OCI-LY3 (cell line): ENCODE results near the gene OPN3.

Experiments used
- H2AFZ ChIP-seq: fragments of 200-600, 300-600 bp; shearing (Covaris generic); 2 replicates; pipeline ENCODE4 v1.6.0; 2014; ENCODE audit warnings: antibody characterized with exemption, low read depth, low read length
- H3K27ac ChIP-seq: fragments of 200-600, 300-600 bp; sonication (generic); 2 replicates; pipeline ENCODE4 v1.5.1; 2014; ENCODE audit warnings: mild to moderate bottlenecking, low read length, moderate library complexity, mixed read lengths
- H3K27me3 ChIP-seq: fragments of 200-600, 300-600 bp; sonication (generic); 2 replicates; pipeline ENCODE4 v1.6.1; 2014; ENCODE audit warnings: low read depth, low read length, mixed read lengths
- H3K36me3 ChIP-seq: fragments of 200-600, 300-600 bp; sonication (generic); replicated peaks from 2 replicates; pipeline ENCODE3; 2014; ENCODE audit warnings: low read depth, low read length, mixed read lengths
- H3K4me1 ChIP-seq: fragments of 300-600, 200-600 bp; sonication (generic); 2 replicates; pipeline ENCODE4 v1.6.1; 2014; ENCODE audit warnings: low read length, mixed read lengths
- H3K4me2 ChIP-seq: fragments of 200-600, 300-600 bp; sonication (generic); 2 replicates; pipeline ENCODE4 v1.6.1; 2014; ENCODE audit warnings: low read length, mixed read lengths
- H3K4me3 ChIP-seq: fragments of 300-600, 200-600 bp; sonication (generic); 2 replicates; pipeline ENCODE4 v1.5.1; 2014; ENCODE audit warnings: antibody characterized with exemption, mild to moderate bottlenecking, low read length, moderate library complexity
- H3K79me2 ChIP-seq: fragments of 300-600, 200-600 bp; shearing (Covaris generic); 2 replicates; pipeline ENCODE4 v1.6.1; 2014; ENCODE audit warnings: mild to moderate bottlenecking, low read length, mixed read lengths
- H3K9ac ChIP-seq: fragments of 300-600, 200-600 bp; shearing (Covaris generic); 2 replicates; pipeline ENCODE4 v1.6.0; 2014; ENCODE audit warnings: mild to moderate bottlenecking, low read length, moderate library complexity
- H3K9me3 ChIP-seq: fragments of 200-600, 300-600 bp; shearing (Covaris generic); 2 replicates; pipeline ENCODE4 v1.6.1; 2014; ENCODE audit warnings: low read length, mixed read lengths; ENCODE audit not compliant: insufficient read depth
- H4K20me1 ChIP-seq: fragments of 200-600, 300-600 bp; sonication (generic); 2 replicates; pipeline ENCODE4 v1.6.1; 2016; ENCODE audit warnings: low read length, mixed read lengths; ENCODE audit not compliant: insufficient read depth
- EZH2phosphoT487 ChIP-seq: fragments of 200-600 bp; shearing (Covaris generic); IDR thresholded peaks from 2 replicates; pipeline ENCODE4 v1.6.1; 2018; ENCODE audit warnings: antibody characterized with exemption, mixed run types, low read depth
- TF ChIP-seq, protein P1 (sequence below): fragments of 200-600, 300-600 bp; sonication (generic); IDR thresholded peaks from 2 replicates; pipeline ENCODE4 v1.5.1; 2014; ENCODE audit warnings: antibody characterized with exemption, low read length, low read depth

The OPN3 gene

GRCh38 chr1:241589521-241589920 lies 50.6 kb downstream of the OPN3 start:
- Histone ChIP-seq H3K4me2 (no peak overlapping the region), H4K20me1 (no peaks in the 10 kb centered on the region), H2AFZ (no peak overlapping the region), H3K27ac (no peak overlapping the region), H3K4me3 (no peak overlapping the region), H3K79me2 (no peaks in the 10 kb centered on the region), H3K27me3 (no peaks in the 10 kb centered on the region), H3K9me3 (no peaks in the 10 kb centered on the region), H3K36me3 (peaks cover 25% of the 10 kb centered on the region), H3K9ac (no peak overlapping the region), H3K4me1 (peaks cover 8% of the 10 kb centered on the region)
- TF ChIP-seq, protein P1, sequence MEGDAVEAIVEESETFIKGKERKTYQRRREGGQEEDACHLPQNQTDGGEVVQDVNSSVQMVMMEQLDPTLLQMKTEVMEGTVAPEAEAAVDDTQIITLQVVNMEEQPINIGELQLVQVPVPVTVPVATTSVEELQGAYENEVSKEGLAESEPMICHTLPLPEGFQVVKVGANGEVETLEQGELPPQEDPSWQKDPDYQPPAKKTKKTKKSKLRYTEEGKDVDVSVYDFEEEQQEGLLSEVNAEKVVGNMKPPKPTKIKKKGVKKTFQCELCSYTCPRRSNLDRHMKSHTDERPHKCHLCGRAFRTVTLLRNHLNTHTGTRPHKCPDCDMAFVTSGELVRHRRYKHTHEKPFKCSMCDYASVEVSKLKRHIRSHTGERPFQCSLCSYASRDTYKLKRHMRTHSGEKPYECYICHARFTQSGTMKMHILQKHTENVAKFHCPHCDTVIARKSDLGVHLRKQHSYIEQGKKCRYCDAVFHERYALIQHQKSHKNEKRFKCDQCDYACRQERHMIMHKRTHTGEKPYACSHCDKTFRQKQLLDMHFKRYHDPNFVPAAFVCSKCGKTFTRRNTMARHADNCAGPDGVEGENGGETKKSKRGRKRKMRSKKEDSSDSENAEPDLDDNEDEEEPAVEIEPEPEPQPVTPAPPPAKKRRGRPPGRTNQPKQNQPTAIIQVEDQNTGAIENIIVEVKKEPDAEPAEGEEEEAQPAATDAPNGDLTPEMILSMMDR: no peak
- TF ChIP-seq EZH2phosphoT487: no peak

DNA sequence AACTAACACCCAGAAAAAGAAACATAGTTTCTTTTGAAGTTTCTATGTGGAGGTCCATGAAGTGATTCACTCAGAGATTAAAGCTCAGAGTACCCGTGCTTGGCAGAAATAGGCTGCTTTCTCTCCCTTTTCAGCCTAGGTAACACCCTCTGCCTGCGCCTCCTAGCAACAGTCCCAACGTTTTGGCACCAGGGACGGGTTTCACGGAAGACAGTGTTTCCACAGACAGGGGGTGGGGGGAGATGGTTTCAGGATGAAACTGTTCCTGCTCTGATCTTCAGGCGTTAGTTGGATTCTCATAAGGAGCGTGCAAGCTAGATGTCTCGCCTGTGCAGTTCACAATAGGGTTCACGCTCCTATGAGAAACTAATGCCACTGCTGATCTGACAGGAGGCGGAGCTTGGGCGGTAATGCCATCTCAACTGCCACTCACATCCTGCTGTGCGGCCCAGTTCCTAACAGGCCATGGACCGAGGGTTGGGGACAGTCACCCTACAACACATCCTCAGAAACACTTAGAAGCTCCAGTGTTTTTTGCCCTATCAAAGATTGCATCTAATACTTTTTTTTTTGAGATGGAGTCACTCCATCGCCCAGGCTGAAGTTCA lies 53.2 kb downstream of the OPN3 start:
- no peaks in the 10 kb centered on the region for H3K9me3 ChIP-seq
- no peaks in the 10 kb centered on the region for H3K27me3 ChIP-seq
- no peak overlapping the region for H3K9ac ChIP-seq
- peaks cover 20% of the 10 kb centered on the region for H3K36me3 ChIP-seq
- no peak for TF ChIP-seq EZH2phosphoT487
- TF ChIP-seq, protein P1: no peak
- no peak overlapping the region for H3K4me3 ChIP-seq
- no peaks in the 10 kb centered on the region for H4K20me1 ChIP-seq
- no peaks in the 10 kb centered on the region for H3K79me2 ChIP-seq
- H3K4me1 ChIP-seq: peaks cover 3% of the 10 kb centered on the region
- no peak overlapping the region for H3K27ac ChIP-seq
- H2AFZ ChIP-seq: no peak overlapping the region
- no peak overlapping the region for H3K4me2 ChIP-seq

DNA sequence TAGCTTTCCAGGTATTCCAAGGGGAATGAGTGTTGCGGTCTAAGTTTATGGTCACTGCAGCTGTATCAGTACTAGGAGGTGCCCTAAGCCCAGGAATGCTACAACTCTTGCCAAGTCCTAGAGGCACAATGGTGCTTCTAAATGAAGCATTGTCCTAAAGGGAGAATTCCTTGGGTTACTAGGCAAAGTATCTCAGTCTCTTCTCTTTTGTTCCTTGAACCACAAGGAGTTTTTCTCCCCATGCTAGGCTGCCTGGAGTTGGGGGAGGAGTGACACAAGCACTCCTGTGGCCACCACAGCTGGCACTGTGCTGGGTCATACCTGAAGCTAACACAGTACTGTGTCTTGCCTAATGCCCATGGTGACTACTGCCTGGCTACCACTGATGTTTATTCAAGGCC lies 57.2 kb downstream of the OPN3 start:
- no peak overlapping the region for H3K9ac ChIP-seq
- no peak overlapping the region for H3K4me2 ChIP-seq
- no peaks in the 10 kb centered on the region for H3K27me3 ChIP-seq
- H3K36me3 ChIP-seq: peaks cover 14% of the 10 kb centered on the region
- TF ChIP-seq, protein P1: no peak
- TF ChIP-seq EZH2phosphoT487: no peak
- no peak overlapping the region for H3K27ac ChIP-seq
- H2AFZ ChIP-seq: no peak overlapping the region
- H3K4me1 ChIP-seq: no peaks in the 10 kb centered on the region
- H3K4me3 ChIP-seq: no peak overlapping the region
- H3K9me3 ChIP-seq: no peaks in the 10 kb centered on the region
- no peaks in the 10 kb centered on the region for H4K20me1 ChIP-seq
- H3K79me2 ChIP-seq: no peaks in the 10 kb centered on the region

GRCh38 chr1:241579434-241579833 lies 60.7 kb downstream of the OPN3 start:
- H3K9me3 ChIP-seq: no peaks in the 10 kb centered on the region
- H3K4me2 ChIP-seq: no peak overlapping the region
- no peaks in the 10 kb centered on the region for H3K27me3 ChIP-seq
- TF ChIP-seq, protein P1: no peak
- no peak for TF ChIP-seq EZH2phosphoT487
- no peak overlapping the region for H2AFZ ChIP-seq
- H3K36me3 ChIP-seq: peaks cover 15% of the 10 kb centered on the region
- H3K4me3 ChIP-seq: no peak overlapping the region
- H3K27ac ChIP-seq: no peak overlapping the region
- H3K79me2 ChIP-seq: no peaks in the 10 kb centered on the region
- no peaks in the 10 kb centered on the region for H3K4me1 ChIP-seq
- no peaks in the 10 kb centered on the region for H4K20me1 ChIP-seq
- no peak overlapping the region for H3K9ac ChIP-seq
